22Rv1 (cell line): ENCODE measurements around the gene CMSS1.

ENCODE experiments used
- H3K27ac ChIP-seq: fragments of 450-650 bp; 2 replicates; pipeline ENCODE4 v1.5.1; 2017
- CTCF ChIP-seq: fragments of 450-650 bp; IDR thresholded peaks from 2 replicates; pipeline ENCODE4 v1.5.1; 2017; ENCODE audit warnings: mild to moderate bottlenecking
- ZFX ChIP-seq: fragments of 450-650 bp; IDR thresholded peaks from 2 replicates; pipeline ENCODE4 v1.6.1; 2017; ENCODE audit warnings: antibody characterized with exemption, borderline replicate concordance

CMSS1 gene

GRCh38 chr3:99984139-99984538, 166.5 kb downstream of the CMSS1 start:
- H3K27ac ChIP-seq: peak overlapping the region; percentile 40; the same call in 1 of the 2 replicates
- no peak for TF ChIP-seq ZFX
- TF ChIP-seq CTCF: no peak

GRCh38 chr3:99984668-99985067, 167.0 kb downstream of the CMSS1 start:
- H3K27ac ChIP-seq: peak overlapping the region; percentile 40; the same call in 1 of the 2 replicates
- no peak for TF ChIP-seq ZFX

- no peak for TF ChIP-seq CTCF
- no peak for TF ChIP-seq ZFX
- H3K27ac ChIP-seq: no peak overlapping the region
Measured at GRCh38 chr3:99990179-99990578, 172.5 kb downstream of the CMSS1 start.

- TF ChIP-seq CTCF: no peak
- no peak for TF ChIP-seq ZFX
- no peak overlapping the region for H3K27ac ChIP-seq
Measured at GRCh38 chr3:99997293-99997692, 179.6 kb downstream of the CMSS1 start.

- no peak overlapping the region for H3K27ac ChIP-seq
- TF ChIP-seq ZFX: no peak
- TF ChIP-seq CTCF: no peak
Measured at GRCh38 chr3:99999536-99999935, 181.9 kb downstream of the CMSS1 start.

GRCh38 chr3:100001083-100001482, 183.4 kb downstream of the CMSS1 start:
- no peak for TF ChIP-seq ZFX
- TF ChIP-seq CTCF: no peak
- H3K27ac ChIP-seq: no peak overlapping the region

GRCh38 chr3:100001526-100002270, 184.0 kb downstream of the CMSS1 start:
- no peak for TF ChIP-seq ZFX
- no peak for TF ChIP-seq CTCF
- no peak overlapping the region for H3K27ac ChIP-seq
